Neutrophil (primary cell): Measurements from ENCODE around the gene OVOL2.

Experiments
- H3K27ac ChIP-seq: fragments of 200-600 bp; sonication (generic); 2 replicates; pipeline ENCODE4 v1.5.1; 2016; ENCODE audit warnings: mild to moderate bottlenecking, moderate library complexity
- H3K27me3 ChIP-seq: fragments of 200-600 bp; sonication (generic); 2 replicates; pipeline ENCODE4 v1.6.0; 2016; ENCODE audit warnings: mild to moderate bottlenecking
- H3K36me3 ChIP-seq: fragments of 200-600 bp; sonication (generic); 2 replicates; pipeline ENCODE4 v1.5.1; 2017
- H3K4me1 ChIP-seq, 2 experiments: fragments of 200-600 bp in 1 of 2; sonication (generic) in 1 of 2; 1 replicate in 1 of 2; 2 replicates in 1 of 2; pipeline versions ENCODE4 v1.5.1 to v1.6.1; 2013 to 2016; ENCODE audit warnings: low read depth in 1 of 2, low read length in 1 of 2, mild to moderate bottlenecking in 1 of 2, moderate library complexity in 1 of 2; ENCODE audit not compliant: control insufficient read depth in 1 of 2, insufficient read depth in 1 of 2
- H3K4me3 ChIP-seq, 2 experiments: fragments of 200-600 bp in 1 of 2; sonication (generic) in 1 of 2; 1 replicate in 1 of 2; 2 replicates in 1 of 2; pipeline ENCODE4 v1.5.1; 2013 to 2016; ENCODE audit warnings: low read depth in 1 of 2, low read length in 1 of 2, mild to moderate bottlenecking in 1 of 2, moderate library complexity in 1 of 2
- H3K9me3 ChIP-seq: fragments of 200-600 bp; sonication (generic); 2 replicates; pipeline ENCODE4 v1.5.1; 2016
- CTCF ChIP-seq: fragments of 200-600 bp; sonication (generic); IDR thresholded peaks from 2 replicates; pipeline ENCODE4 v1.5.1; 2016; ENCODE audit warnings: antibody characterized with exemption

Gene OVOL2

DNA sequence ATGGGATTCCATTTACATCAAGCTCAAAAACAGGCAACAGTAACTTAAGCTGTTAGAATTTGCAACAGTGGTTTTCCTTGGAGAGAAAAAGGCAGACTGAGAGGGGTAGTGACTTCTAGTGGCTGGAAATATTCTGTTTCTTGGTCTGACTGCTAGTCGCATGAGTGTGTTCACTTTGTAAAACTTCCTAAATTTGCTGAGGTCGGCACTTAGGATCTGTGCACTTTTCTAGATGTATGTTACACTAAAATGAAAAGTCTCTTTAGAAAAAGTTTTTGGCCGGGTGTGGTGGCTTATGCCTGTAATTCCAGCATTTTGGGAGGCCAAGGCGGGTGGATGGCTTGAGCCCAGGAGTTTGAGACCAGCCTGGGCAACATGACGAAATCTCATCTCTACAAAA lies 18.7 kb downstream of the OVOL2 start:
- Histone ChIP-seq H3K9me3 (no peaks in the 10 kb centered on the region), H3K4me3 (no peak overlapping the region), H3K27ac (no peak overlapping the region), H3K27me3 (peaks cover 24% of the 10 kb centered on the region), H3K4me1 (no peaks in the 10 kb centered on the region), H3K36me3 (no peaks in the 10 kb centered on the region)
- TF ChIP-seq CTCF: no peak

- Histone ChIP-seq H3K27ac (no peak overlapping the region), H3K36me3 (no peaks in the 10 kb centered on the region), H3K4me1 (no peaks in the 10 kb centered on the region), H3K9me3 (no peaks in the 10 kb centered on the region), H3K27me3 (peaks cover 11% of the 10 kb centered on the region), H3K4me3 (no peak overlapping the region)
- TF ChIP-seq CTCF: no peak
Observed at GRCh38 chr20:18034039-18034438, 23.7 kb downstream of the OVOL2 start.

DNA sequence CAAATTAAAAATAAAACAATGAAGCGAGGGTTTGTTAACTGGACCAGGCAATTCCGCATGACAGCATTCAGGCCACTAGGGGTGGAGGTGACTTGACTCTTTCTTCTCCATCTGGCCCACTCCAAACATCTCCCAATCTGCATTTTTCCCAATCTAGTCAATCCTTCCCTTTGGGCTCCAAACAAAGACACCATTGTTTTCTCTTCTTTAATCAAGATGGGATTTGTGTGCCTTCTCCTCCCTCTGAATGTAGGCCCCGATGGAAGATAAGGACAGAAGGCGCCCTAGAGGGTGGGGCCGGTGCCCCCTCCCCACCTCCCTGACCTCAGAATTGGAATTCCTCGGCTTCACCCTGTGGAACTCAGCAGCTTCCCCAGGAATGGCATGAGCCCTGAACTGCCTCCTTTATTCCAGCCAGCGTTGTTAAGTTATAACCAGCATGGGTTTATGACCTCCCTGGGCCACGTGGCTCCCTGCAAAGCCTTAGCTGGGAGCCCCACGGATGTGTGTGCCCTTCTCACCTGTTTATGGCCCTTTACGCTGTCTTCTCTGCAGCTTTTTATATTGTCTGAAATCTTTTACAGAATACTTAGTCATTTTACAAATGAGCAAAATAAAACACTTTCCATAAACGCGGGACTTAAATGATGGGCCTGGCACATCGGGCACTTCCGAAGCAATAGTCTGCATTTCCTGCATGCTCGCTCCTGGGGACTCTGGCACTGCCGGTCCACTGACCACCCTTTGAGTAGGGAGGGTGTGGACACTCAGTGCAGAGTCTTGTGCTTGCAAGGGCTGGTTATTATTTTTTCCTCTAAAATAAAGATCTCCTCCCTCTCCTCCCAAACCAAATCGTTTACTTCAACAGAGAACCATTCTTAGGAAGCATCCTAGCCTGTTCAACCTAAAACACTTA lies 24.5 kb downstream of the OVOL2 start:
- no peaks in the 10 kb centered on the region for H3K9me3 ChIP-seq
- no peaks in the 10 kb centered on the region for H3K36me3 ChIP-seq
- no peak overlapping the region for H3K4me3 ChIP-seq
- no peak overlapping the region for H3K27ac ChIP-seq
- H3K27me3 ChIP-seq: peaks cover 5% of the 10 kb centered on the region
- no peaks in the 10 kb centered on the region for H3K4me1 ChIP-seq
- no peak for TF ChIP-seq CTCF

- Histone ChIP-seq H3K27me3 (peaks cover 5% of the 10 kb centered on the region), H3K36me3 (no peaks in the 10 kb centered on the region), H3K9me3 (no peaks in the 10 kb centered on the region), H3K4me3 (no peak overlapping the region), H3K27ac (no peak overlapping the region), H3K4me1 (no peaks in the 10 kb centered on the region)
- no peak for TF ChIP-seq CTCF
Observed at GRCh38 chr20:18031888-18032509, 25.7 kb downstream of the OVOL2 start.

DNA sequence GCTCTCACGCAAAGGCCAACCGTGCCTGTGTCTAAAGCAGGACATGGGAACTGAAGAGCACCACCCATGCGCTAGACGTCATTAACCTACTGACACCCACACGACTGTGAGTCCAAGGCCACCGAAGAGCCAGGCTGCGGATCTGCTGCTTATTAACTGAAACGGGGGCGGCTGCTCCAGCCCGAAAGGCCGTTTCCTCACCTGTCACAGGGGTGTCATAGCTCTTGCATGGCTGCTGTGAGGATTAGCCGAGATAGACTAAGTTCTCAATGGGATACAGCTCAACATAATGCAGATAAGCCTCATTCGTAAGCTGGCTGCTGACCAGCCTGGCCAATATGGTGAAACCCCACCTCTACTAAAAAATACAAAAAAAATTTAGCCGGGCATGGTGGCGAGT lies 26.7 kb downstream of the OVOL2 start:
- Histone ChIP-seq H3K27ac (no peak overlapping the region), H3K36me3 (no peaks in the 10 kb centered on the region), H3K9me3 (no peaks in the 10 kb centered on the region), H3K4me1 (no peaks in the 10 kb centered on the region), H3K27me3 (no peaks in the 10 kb centered on the region), H3K4me3 (no peak overlapping the region)
- no peak for TF ChIP-seq CTCF
